ES-I3 (cell line): ENCODE measurements around the gene NUP188.
A peak's percentile ranks its signal among the peaks of the same experiment; 100 is the strongest.

Experiments
- H3K36me3 ChIP-seq: 2 replicates; pipeline ENCODE4 v1.6.1; 2013; ENCODE audit warnings: mild to moderate bottlenecking, low read length, control low read depth, moderate library complexity; ENCODE audit not compliant: insufficient read depth
- H3K4me1 ChIP-seq: 2 replicates; pipeline ENCODE4 v1.6.1; 2013; ENCODE audit warnings: mild to moderate bottlenecking, control low read depth, low read length; ENCODE audit not compliant: insufficient read depth
- H3K9ac ChIP-seq: 2 replicates; pipeline ENCODE4 v1.6.1; 2013; ENCODE audit warnings: low read depth, mild to moderate bottlenecking, low read length, moderate library complexity
- H3K9me3 ChIP-seq: 2 replicates; pipeline ENCODE4 v1.6.1; 2013; ENCODE audit warnings: mild to moderate bottlenecking, low read length, moderate library complexity; ENCODE audit not compliant: control insufficient read depth, insufficient read depth

Gene NUP188

DNA sequence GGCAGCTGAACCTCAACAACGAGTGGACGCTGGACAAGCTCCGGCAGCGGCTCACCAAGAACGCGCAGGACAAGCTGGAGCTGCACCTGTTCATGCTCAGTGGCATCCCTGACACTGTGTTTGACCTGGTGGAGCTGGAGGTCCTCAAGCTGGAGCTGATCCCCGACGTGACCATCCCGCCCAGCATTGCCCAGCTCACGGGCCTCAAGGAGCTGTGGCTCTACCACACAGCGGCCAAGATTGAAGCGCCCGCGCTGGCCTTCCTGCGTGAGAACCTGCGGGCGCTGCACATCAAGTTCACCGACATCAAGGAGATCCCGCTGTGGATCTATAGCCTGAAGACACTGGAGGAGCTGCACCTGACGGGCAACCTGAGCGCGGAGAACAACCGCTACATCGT is 39.1 kb upstream of the NUP188 start:
- peaks cover 26% of the 10 kb centered on the region for H3K4me1 ChIP-seq
- no peaks in the 10 kb centered on the region for H3K9me3 ChIP-seq
- no peaks in the 10 kb centered on the region; the same call in none of the 2 replicates for H3K36me3 ChIP-seq
- no peak overlapping the region for H3K9ac ChIP-seq

GRCh38 chr9:128909859-128910258 is 37.6 kb upstream of the NUP188 start:
- H3K9me3 ChIP-seq: no peaks in the 10 kb centered on the region
- H3K36me3 ChIP-seq: no peaks in the 10 kb centered on the region; the same call in none of the 2 replicates
- H3K4me1 ChIP-seq: peaks cover 26% of the 10 kb centered on the region
- no peak overlapping the region for H3K9ac ChIP-seq

GRCh38 chr9:128910906-128911305 is 36.6 kb upstream of the NUP188 start:
- no peaks in the 10 kb centered on the region; the same call in none of the 2 replicates for H3K36me3 ChIP-seq
- peaks cover 26% of the 10 kb centered on the region for H3K4me1 ChIP-seq
- H3K9me3 ChIP-seq: no peaks in the 10 kb centered on the region
- no peak overlapping the region for H3K9ac ChIP-seq

DNA sequence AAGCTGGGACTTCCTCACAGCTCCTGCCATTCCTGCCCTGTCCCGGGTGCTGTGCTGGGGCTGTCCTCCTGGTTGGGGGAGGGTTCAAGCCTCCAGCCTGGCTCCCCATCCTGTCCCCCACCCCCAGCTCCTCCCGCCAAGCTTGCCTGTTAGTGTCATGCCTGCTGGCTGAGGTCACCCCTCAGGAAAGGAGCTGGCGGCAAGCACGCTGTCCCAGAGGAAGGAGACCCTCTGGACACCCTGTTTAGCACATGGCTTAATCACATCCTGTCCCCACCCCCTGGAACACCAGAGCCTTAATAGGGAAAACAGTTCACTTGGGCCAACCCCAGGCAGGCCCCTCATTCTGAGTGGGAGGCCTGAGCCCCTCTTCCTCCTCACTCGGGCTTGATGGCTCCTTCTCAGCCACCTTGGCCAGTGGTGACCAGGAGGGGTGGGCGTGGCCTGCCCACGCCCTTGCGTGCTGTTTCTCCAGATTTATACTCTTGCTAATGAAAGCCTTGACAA is 35.9 kb upstream of the NUP188 start:
- peaks cover 26% of the 10 kb centered on the region for H3K4me1 ChIP-seq
- no peaks in the 10 kb centered on the region; the same call in none of the 2 replicates for H3K36me3 ChIP-seq
- peak overlapping the region; percentile 23; the same call in 1 of the 2 replicates for H3K9ac ChIP-seq
- no peaks in the 10 kb centered on the region for H3K9me3 ChIP-seq

DNA sequence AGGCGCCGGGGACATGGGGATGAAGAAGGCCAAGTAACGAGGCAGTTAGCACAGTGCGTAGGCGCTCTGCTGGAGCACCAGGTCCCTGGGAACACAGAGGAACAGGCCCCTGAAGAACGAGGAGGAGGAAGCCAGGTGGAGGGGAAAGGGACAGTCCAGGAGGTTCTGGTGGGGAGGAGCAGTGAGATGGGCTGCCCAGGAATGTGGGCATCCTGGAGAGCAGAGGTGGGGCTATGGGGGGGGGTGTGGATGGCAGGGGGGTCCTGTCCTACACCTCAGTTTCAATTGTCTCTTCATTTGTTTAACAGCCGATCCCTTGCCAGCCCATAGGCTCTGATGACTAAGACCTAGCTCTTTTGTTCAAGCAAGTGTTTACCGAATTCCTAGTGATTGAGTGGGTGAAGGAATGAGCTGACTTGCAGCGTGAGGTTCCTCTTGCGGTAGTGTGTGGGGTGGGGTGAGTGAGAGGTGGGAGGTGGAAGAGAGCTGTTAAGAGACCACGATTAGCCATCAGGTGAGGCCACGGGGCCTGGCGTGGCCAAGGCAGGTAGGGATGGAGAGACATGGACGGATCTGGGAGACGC is 35.1 kb upstream of the NUP188 start:
- Histone ChIP-seq H3K9ac (0 out of 2 replicates have a peak overlapping the region, but pooled peaks have one; percentile 23), H3K9me3 (no peaks in the 10 kb centered on the region), H3K4me1 (peaks cover 26% of the 10 kb centered on the region), H3K36me3 (no peaks in the 10 kb centered on the region; the same call in none of the 2 replicates)

- peaks cover 26% of the 10 kb centered on the region for H3K4me1 ChIP-seq
- no peaks in the 10 kb centered on the region for H3K9me3 ChIP-seq
- peaks cover 8% of the 10 kb centered on the region for H3K36me3 ChIP-seq
- 0 out of 2 replicates have a peak overlapping the region, but pooled peaks have one; percentile 4 for H3K9ac ChIP-seq
Observed at GRCh38 chr9:128913048-128913900, 34.2 kb upstream of the NUP188 start.

GRCh38 chr9:128913995-128914772 is 33.3 kb upstream of the NUP188 start:
- peaks cover 10% of the 10 kb centered on the region for H3K36me3 ChIP-seq

GRCh38 chr9:128916204-128916603 is 31.3 kb upstream of the NUP188 start:
- no peaks in the 10 kb centered on the region for H3K9me3 ChIP-seq
- peaks cover 30% of the 10 kb centered on the region for H3K4me1 ChIP-seq
- H3K36me3 ChIP-seq: peaks cover 11% of the 10 kb centered on the region
- no peak overlapping the region for H3K9ac ChIP-seq

More at GRCh38 chr9:128913995-128914772, 33.3 kb upstream of the NUP188 start:
- no peaks in the 10 kb centered on the region for H3K9me3 ChIP-seq
- H3K4me1 ChIP-seq: peaks cover 28% of the 10 kb centered on the region
- H3K9ac ChIP-seq: no peak overlapping the region

- H3K9me3 ChIP-seq: no peaks in the 10 kb centered on the region
- H3K9ac ChIP-seq: no peak overlapping the region
- H3K4me1 ChIP-seq: peaks cover 29% of the 10 kb centered on the region
- H3K36me3 ChIP-seq: peaks cover 11% of the 10 kb centered on the region
Observed at GRCh38 chr9:128916745-128917144, 30.8 kb upstream of the NUP188 start.

DNA sequence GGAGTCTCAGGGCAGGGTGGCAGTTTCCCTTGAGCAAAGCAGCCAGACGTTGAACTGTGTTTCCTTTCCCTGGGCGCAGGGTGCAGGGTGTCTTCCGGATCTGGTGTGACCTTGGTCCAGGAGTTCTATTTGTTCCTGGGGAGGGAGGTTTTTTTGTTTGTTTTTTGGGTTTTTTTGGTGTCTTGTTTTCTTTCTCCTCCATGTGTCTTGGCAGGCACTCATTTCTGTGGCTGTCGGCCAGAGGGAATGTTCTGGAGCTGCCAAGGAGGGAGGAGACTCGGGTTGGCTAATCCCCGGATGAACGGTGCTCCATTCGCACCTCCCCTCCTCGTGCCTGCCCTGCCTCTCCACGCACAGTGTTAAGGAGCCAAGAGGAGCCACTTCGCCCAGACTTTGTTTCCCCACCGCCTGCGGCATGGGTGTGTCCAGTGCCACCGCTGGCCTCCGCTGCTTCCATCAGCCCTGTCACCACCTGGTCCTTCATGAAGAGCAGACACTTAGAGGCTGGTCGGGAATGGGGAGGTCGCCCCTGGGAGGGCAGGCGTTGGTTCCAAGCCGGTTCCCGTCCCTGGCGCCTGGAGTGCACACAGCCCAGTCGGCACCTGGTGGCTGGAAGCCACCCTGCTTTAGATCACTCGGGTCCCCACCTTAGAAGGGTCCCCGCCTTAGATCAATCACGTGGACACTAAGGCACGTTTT is 30.2 kb upstream of the NUP188 start:
- peaks cover 27% of the 10 kb centered on the region for H3K4me1 ChIP-seq
- H3K36me3 ChIP-seq: peaks cover 11% of the 10 kb centered on the region
- no peak overlapping the region for H3K9ac ChIP-seq
- no peaks in the 10 kb centered on the region for H3K9me3 ChIP-seq

- peaks cover 11% of the 10 kb centered on the region for H3K36me3 ChIP-seq
- peaks cover 18% of the 10 kb centered on the region; the same call in 1 of the 2 replicates for H3K4me1 ChIP-seq
- H3K9me3 ChIP-seq: no peaks in the 10 kb centered on the region
- no peak overlapping the region for H3K9ac ChIP-seq
Observed at GRCh38 chr9:128918921-128919320, 28.6 kb upstream of the NUP188 start.

DNA sequence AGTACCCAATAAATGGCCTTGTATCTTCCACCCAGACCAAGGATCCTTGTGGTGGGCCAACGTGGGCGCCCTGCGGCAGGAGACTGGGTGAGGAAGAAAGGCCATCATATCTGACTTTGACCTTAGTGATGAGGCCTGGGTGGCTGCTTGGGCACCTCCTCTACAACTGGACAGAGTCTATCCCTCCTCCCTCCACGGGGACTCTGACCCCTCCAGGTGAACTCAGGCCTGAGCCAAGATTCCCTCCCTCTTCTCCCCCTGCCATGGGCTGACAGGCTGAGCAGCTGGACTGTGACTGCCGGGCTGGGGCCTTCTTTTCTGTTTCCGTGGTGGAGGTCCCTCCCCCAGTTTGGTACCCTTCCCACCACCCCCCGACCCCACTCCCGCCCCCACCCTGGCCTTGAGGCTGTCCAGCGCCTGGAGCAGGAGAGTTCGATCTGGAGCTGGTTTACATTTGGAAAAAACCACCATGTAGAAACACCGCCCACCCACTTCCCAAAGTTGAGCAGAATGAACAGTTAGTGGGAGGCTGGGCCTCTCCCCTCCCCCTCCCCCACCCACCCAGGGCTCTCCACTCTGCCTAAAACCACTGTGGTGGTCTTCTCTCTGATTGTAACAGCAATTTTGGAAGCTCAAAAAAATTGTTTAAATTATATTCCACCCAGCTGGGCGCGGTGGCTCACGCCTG is 28.0 kb upstream of the NUP188 start:
- H3K36me3 ChIP-seq: peaks cover 11% of the 10 kb centered on the region
- H3K4me1 ChIP-seq: peaks cover 18% of the 10 kb centered on the region; the same call in 1 of the 2 replicates
- H3K9ac ChIP-seq: no peak overlapping the region
- H3K9me3 ChIP-seq: no peaks in the 10 kb centered on the region

GRCh38 chr9:128920381-128921058 is 27.0 kb upstream of the NUP188 start, which contains the start of gene PHYHD1:
PHYHD1 (plus strand) TSS chr9:128920982; CDS start chr9:128922324, 1,342 bp downstream.
- peaks cover 18% of the 10 kb centered on the region; the same call in 1 of the 2 replicates for H3K4me1 ChIP-seq
- no peaks in the 10 kb centered on the region for H3K9me3 ChIP-seq
- peaks cover 11% of the 10 kb centered on the region; the same call in 1 of the 2 replicates for H3K36me3 ChIP-seq
- H3K9ac ChIP-seq: peak within 1 kb of the TSS; percentile 76
